H1 (cell line): Measurements from ENCODE around the gene COA1. TPM values are rescaled to one million over a fixed set of nuclear protein-coding genes. Genes with fewer than 3 reads are reported as not detected.

Experiments used
- NANOG ChIP-seq: IDR thresholded peaks from 2 replicates; pipeline ENCODE4 v1.6.1; 2011; ENCODE audit warnings: low read length, low read depth, mild to moderate bottlenecking, inconsistent platforms; ENCODE audit not compliant: insufficient read depth, poor library complexity, severe bottlenecking
- polyA plus RNA-seq, 7 experiments: library from polyadenylated mRNA; depleted of rRNA in 3 of 7; stranded (reverse) in 5 of 7; unstranded in 2 of 7; fragments of >200 nt in 5 of 7; fragments of 200-250 nt in 2 of 7; gene quantifications; 1 replicate in 5 of 7; 2 replicates in 1 of 7; 4 replicates in 1 of 7; pipeline versions ENCODE4 v1.2.1 to v1.2.3, GENCODE V29; 2011 to 2013; ENCODE audit warnings: missing spikeins in 2 of 7, mixed read lengths in 2 of 7
- total RNA-seq: library from RNA; stranded (reverse); fragmentation: NEBNext Ultra II Directional; extraction: Animal tissue kit (Norgen Biotek cat#: 25700); gene quantifications from 2 replicates; pipeline ENCODE4 v1.2.1, GENCODE V29; 2021

Gene COA1
- total and polyA plus RNA-seq, 2 of the 8 experiments (the other 6 are each of a cell fraction or from before 2014, with no cell fraction given) = 98.6 to 143 TPM

- TF ChIP-seq NANOG = no peak
- TF ChIP-seq, all 59 proteins: peak for 0
Measured at GRCh38 chr7:43695365-43695764, 34.0 kb downstream of the COA1 start (continued).
